IPS-NIHi7 (cell line): ENCODE measurements around the gene RASGRP3.

ENCODE experiments used
- DNase-seq: peaks from one replicate; pipeline ENCODE4 v3.0.0; 2012; ENCODE audit warnings: mixed read lengths; ENCODE audit errors: extremely low spot score

Gene RASGRP3

GRCh38 chr2:33492399-33493134, 16.1 kb downstream of the RASGRP3 start:
- DNase-seq, result no peak

GRCh38 chr2:33494155-33494779, 17.8 kb downstream of the RASGRP3 start:
- no peak for DNase-seq

GRCh38 chr2:33494877-33495641, 18.6 kb downstream of the RASGRP3 start:
- DNase-seq, result no peak

- DNase-seq, result no peak
These were observed 19.2 kb downstream of the RASGRP3 start for GRCh38 chr2:33495683-33496082.

- no peak for DNase-seq
These were observed 19.7 kb downstream of the RASGRP3 start for GRCh38 chr2:33496150-33496549.

- no peak for DNase-seq
These were observed 20.3 kb downstream of the RASGRP3 start for GRCh38 chr2:33496726-33497125.

GRCh38 chr2:33497221-33497650, 20.8 kb downstream of the RASGRP3 start:
- DNase-seq, result no peak

GRCh38 chr2:33498291-33498956, 22.0 kb downstream of the RASGRP3 start:
- no peak for DNase-seq

- DNase-seq, result no peak
These were observed 23.7 kb downstream of the RASGRP3 start for GRCh38 chr2:33500177-33500576.

- DNase-seq, result no peak
These were observed 25.6 kb downstream of the RASGRP3 start for GRCh38 chr2:33502025-33502424.

- DNase-seq, result no peak
These were observed 26.6 kb downstream of the RASGRP3 start for GRCh38 chr2:33503002-33503401.

GRCh38 chr2:33505966-33506365, 29.5 kb downstream of the RASGRP3 start:
- no peak for DNase-seq

GRCh38 chr2:33509908-33510585, 33.6 kb downstream of the RASGRP3 start:
- DNase-seq, result no peak

- no peak for DNase-seq
These were observed 34.1 kb downstream of the RASGRP3 start for GRCh38 chr2:33510586-33510968.

GRCh38 chr2:33511141-33511540, 34.7 kb downstream of the RASGRP3 start:
- no peak for DNase-seq

GRCh38 chr2:33512112-33512511, 35.7 kb downstream of the RASGRP3 start:
- no peak for DNase-seq

GRCh38 chr2:33513480-33513879, 37.0 kb downstream of the RASGRP3 start:
- no peak for DNase-seq

- no peak for DNase-seq
These were observed 40.1 kb downstream of the RASGRP3 start for GRCh38 chr2:33516456-33516995.

GRCh38 chr2:33518200-33518599, 41.8 kb downstream of the RASGRP3 start:
- no peak for DNase-seq

- DNase-seq, result no peak
These were observed 42.5 kb downstream of the RASGRP3 start for GRCh38 chr2:33518929-33519328.

- DNase-seq, result no peak
These were observed 45.4 kb downstream of the RASGRP3 start for GRCh38 chr2:33521791-33522281.
